ENCODE measurements around the gene P3H2. TPM values are rescaled to one million over a fixed set of nuclear protein-coding genes. Genes with fewer than 3 reads are reported as not detected.

P3H2 gene
- total and polyA plus RNA-seq, 2 experiments from 2014 or later = 8.2 to 24.2 TPM

- DNase-seq (ENCODE audit: low spot score) (peak; percentile 82), ATAC-seq (peak; percentile 97)
- Histone ChIP-seq H4K20me1 (replicated peaks; ENCODE audit: insufficient read depth) (no peaks in the 10 kb centered on the region), H3K9me2 (ENCODE audit: insufficient read depth) (no peaks in the 10 kb centered on the region), H3K4me2 (no peak overlapping the region), H3F3A (replicated peaks; ENCODE audit: low read depth) (no peaks in the 10 kb centered on the region), H3K4me3 (no peak overlapping the region), H3K27ac (ENCODE audit: low read depth) (no peak overlapping the region), H2AFZ (no peak overlapping the region), H3K4me1 (ENCODE audit: insufficient read depth) (peaks cover 16% of the 10 kb centered on the region), H3K79me2 (replicated peaks; ENCODE audit: insufficient read depth) (no peaks in the 10 kb centered on the region), H3K36me3 (ENCODE audit: insufficient read depth) (no peaks in the 10 kb centered on the region), H3K27me3 (ENCODE audit: insufficient read depth) (no peaks in the 10 kb centered on the region)
- H3K9me3 Mint-ChIP-seq = no peaks in the 10 kb centered on the region; the same call in 1 of the 3 replicates
- no peaks in the 10 kb centered on the region for H3K27me3 Mint-ChIP-seq (ENCODE audit: insufficient read depth, low read depth, poor library complexity)
- H3K4me1 Mint-ChIP-seq = peaks cover 48% of the 10 kb centered on the region
- no peak overlapping the region for H3K4me3 Mint-ChIP-seq
- TF ChIP-seq CTCF (conservative IDR thresholded peaks at IDR 0.05; ENCODE audit: low read depth in 2 of 2) = peak; percentile 41 to 61
- no peak for TF ChIP-seq ZNF331 (CRISPR knock-in tag; IDR thresholded peaks at IDR 0.05; ENCODE audit: low read depth)
- TF ChIP-seq EZH2 (IDR thresholded peaks at IDR 0.05; ENCODE audit: low read depth, unreplicated experiment) = no peak
- TF ChIP-seq STAT1 (IDR thresholded peaks at IDR 0.05; ENCODE audit: unreplicated experiment) = no peak
- no peak for TF ChIP-seq REST (IDR thresholded peaks at IDR 0.05; ENCODE audit: unreplicated experiment)
- no peak for TF ChIP-seq EZH2phosphoT487 (IDR thresholded peaks at IDR 0.05; ENCODE audit: unreplicated experiment)
- TF ChIP-seq ETS1 (IDR thresholded peaks at IDR 0.05) = no peak
- no peak for TF ChIP-seq ZNF114 (CRISPR knock-in tag; IDR thresholded peaks at IDR 0.05)
- no peak for TF ChIP-seq POLR2AphosphoS5 (IDR thresholded peaks at IDR 0.05; ENCODE audit: low read depth)
- TF ChIP-seq NANOG (IDR thresholded peaks at IDR 0.05; ENCODE audit: borderline replicate concordance) = no peak
- no peak for TF ChIP-seq CREB1 (CRISPR knock-in tag; IDR thresholded peaks at IDR 0.05; ENCODE audit: low read depth)
- peak; percentile 64; the same call in 1 of the 2 replicates for TF ChIP-seq ZNF462 (CRISPR knock-in tag; IDR thresholded peaks at IDR 0.05)
- TF ChIP-seq JUNB (IDR thresholded peaks at IDR 0.05; ENCODE audit: unreplicated experiment) = no peak
- peaks cover 6% of the 10 kb centered on the region; the same call in 2 of the 3 replicates for H3K36me3 Mint-ChIP-seq (ENCODE audit: low read depth)
- no peak overlapping the region for H3K27ac Mint-ChIP-seq
These were observed 87.8 kb downstream of the P3H2 start for GRCh38 chr3:190032923-190033322.

Data from GM23338 (cell line).